T-helper 1 cell treated with Interleukin-12 subunit alpha and Interleukin-12 subunit beta and Interleukin-4 antibody, amounts not matched to agents 30 μg/mL and 1 μg/mL, for 36 hours (primary cell): Measurements from ENCODE around the gene C20orf96.
"Not testable (repeated sequence)": the region's sequence is repeated elsewhere in the genome, so short reads cannot be mapped to it uniquely, and the experiment has no call there.

Experiments
- H3K27ac Mint-ChIP-seq: one replicate; pipeline ENCODE4 v1.8.0; 2021; ENCODE audit warnings: mild to moderate bottlenecking, mixed read lengths
- H3K27me3 Mint-ChIP-seq: one replicate; pipeline ENCODE4 v1.8.0; 2021; ENCODE audit warnings: low read depth, mixed read lengths
- H3K36me3 Mint-ChIP-seq: one replicate; pipeline ENCODE4 v1.8.0; 2021; ENCODE audit warnings: low read depth, mixed read lengths
- H3K4me1 Mint-ChIP-seq: one replicate; pipeline ENCODE4 v1.8.0; 2021; ENCODE audit warnings: low read depth, mixed read lengths
- H3K4me3 Mint-ChIP-seq: one replicate; pipeline ENCODE4 v1.8.0; 2021; ENCODE audit warnings: mild to moderate bottlenecking, moderate library complexity, mixed read lengths
- H3K9me3 Mint-ChIP-seq: one replicate; pipeline ENCODE4 v1.8.0; 2021; ENCODE audit warnings: mixed read lengths

C20orf96 gene, protein sequence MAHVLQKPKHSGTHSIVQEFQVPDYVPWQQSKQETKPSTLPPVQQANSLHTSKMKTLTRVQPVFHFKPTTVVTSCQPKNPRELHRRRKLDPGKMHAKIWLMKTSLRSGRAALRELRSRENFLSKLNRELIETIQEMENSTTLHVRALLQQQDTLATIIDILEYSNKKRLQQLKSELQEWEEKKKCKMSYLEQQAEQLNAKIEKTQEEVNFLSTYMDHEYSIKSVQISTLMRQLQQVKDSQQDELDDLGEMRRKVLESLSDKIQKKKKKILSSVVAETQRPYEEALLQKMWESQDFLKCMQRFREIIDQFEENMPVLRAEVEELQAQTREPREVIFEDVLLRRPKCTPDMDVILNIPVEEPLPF

GRCh38 chr20:290084-290831, at the start of gene C20orf96:
C20orf96 (minus strand) TSS chr20:290750; CDS start chr20:290610, 140 bp downstream.
- no peak within 1 kb of the TSS for H3K4me3 Mint-ChIP-seq
- H3K9me3 Mint-ChIP-seq, result no peaks in the 10 kb centered on the region
- peak within 1 kb of the TSS; percentile 72 for H3K27ac Mint-ChIP-seq

DNA sequence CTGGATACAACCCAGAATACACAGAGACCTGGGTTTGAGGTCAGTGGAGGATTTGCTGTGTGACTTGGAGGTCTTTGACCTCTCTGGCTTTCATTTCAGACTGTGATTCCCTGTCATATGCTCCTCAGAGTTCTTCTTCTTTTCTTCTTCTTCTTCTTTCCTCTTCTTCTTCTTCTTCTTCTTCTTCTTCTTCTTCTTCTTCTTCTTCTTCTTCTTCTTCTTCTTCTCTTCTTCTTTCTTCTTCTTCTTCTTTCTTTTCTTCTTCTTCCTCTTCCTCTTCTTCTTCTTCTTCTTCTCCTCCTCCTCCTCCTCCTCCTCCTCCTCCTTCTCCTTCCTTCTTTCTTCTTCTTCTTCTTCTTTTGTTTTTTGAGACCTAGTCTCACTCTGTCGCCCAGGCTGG, 45.5 kb upstream of the C20orf96 start:
- H3K4me3 Mint-ChIP-seq, H3K36me3 Mint-ChIP-seq, H3K27ac Mint-ChIP-seq, H3K4me1 Mint-ChIP-seq, H3K9me3 Mint-ChIP-seq, H3K27me3 Mint-ChIP-seq: not testable (repeated sequence)

More at GRCh38 chr20:290084-290831, at the start of gene C20orf96:
- no peaks in the 10 kb centered on the region for H3K27me3 Mint-ChIP-seq
- peaks cover 2% of the 10 kb centered on the region for H3K36me3 Mint-ChIP-seq
- H3K4me1 Mint-ChIP-seq, result peaks cover 19% of the 10 kb centered on the region

DNA sequence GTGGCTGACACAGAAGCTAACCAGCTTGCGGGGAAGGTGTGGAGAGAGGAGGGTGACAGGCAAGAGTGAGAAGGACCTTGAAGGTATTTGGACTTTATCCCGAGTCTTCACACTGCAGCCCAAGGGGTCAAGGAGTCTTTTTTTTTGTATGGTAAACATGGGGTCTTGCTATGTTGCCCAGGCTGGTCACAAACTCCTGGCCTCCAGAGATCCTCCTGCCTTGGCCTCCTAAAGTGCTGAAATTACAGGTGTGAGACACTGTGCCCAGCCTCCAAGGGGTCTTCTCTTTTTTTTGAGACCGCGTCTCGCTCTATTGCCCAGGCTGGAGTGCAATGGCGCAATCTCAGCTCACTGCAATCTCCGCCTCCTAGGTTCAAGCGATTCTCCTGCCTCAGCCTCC, 44.0 kb upstream of the C20orf96 start:
- H3K9me3 Mint-ChIP-seq, result no peaks in the 10 kb centered on the region
- no peaks in the 10 kb centered on the region for H3K36me3 Mint-ChIP-seq
- H3K27ac Mint-ChIP-seq, result no peak overlapping the region
- H3K4me1 Mint-ChIP-seq, result peaks cover 4% of the 10 kb centered on the region
- H3K27me3 Mint-ChIP-seq, result no peaks in the 10 kb centered on the region
- no peak overlapping the region for H3K4me3 Mint-ChIP-seq

- no peak overlapping the region for H3K4me3 Mint-ChIP-seq
- no peaks in the 10 kb centered on the region for H3K36me3 Mint-ChIP-seq
- no peaks in the 10 kb centered on the region for H3K9me3 Mint-ChIP-seq
- H3K27me3 Mint-ChIP-seq, result no peaks in the 10 kb centered on the region
- H3K27ac Mint-ChIP-seq, result no peak overlapping the region
- peaks cover 6% of the 10 kb centered on the region for H3K4me1 Mint-ChIP-seq
Measured at GRCh38 chr20:330233-331149, 39.9 kb upstream of the C20orf96 start.

DNA sequence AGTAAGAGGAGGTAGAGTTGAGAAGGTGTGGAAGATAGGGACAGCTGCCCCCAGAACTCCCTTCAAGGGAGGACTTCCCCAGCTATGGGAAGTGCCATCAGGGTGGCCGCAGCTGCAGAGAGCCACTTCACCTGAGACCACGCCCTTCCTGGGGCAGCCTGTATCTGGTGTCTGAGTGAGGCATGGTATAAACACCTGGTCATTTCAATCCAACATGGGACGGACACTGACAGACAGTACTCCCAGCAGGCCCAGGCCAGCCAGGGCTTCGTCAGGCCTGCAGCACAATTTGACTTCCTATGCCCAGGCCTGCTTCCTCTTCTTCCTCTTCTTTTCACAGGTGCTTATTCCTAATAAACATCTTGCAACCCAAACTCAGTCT, 39.3 kb upstream of the C20orf96 start:
- no peak overlapping the region for H3K4me3 Mint-ChIP-seq
- no peak overlapping the region for H3K27ac Mint-ChIP-seq
- no peaks in the 10 kb centered on the region for H3K9me3 Mint-ChIP-seq
- H3K36me3 Mint-ChIP-seq, result no peaks in the 10 kb centered on the region
- H3K4me1 Mint-ChIP-seq, result peaks cover 9% of the 10 kb centered on the region
- no peaks in the 10 kb centered on the region for H3K27me3 Mint-ChIP-seq

- Mint-ChIP-seq H3K27ac (peak overlapping the region; percentile 12), H3K4me1 (peaks cover 13% of the 10 kb centered on the region), H3K9me3 (no peaks in the 10 kb centered on the region), H3K27me3 (no peaks in the 10 kb centered on the region), H3K4me3 (no peak overlapping the region), H3K36me3 (no peaks in the 10 kb centered on the region)
Measured at GRCh38 chr20:328975-329695, 38.6 kb upstream of the C20orf96 start.

DNA sequence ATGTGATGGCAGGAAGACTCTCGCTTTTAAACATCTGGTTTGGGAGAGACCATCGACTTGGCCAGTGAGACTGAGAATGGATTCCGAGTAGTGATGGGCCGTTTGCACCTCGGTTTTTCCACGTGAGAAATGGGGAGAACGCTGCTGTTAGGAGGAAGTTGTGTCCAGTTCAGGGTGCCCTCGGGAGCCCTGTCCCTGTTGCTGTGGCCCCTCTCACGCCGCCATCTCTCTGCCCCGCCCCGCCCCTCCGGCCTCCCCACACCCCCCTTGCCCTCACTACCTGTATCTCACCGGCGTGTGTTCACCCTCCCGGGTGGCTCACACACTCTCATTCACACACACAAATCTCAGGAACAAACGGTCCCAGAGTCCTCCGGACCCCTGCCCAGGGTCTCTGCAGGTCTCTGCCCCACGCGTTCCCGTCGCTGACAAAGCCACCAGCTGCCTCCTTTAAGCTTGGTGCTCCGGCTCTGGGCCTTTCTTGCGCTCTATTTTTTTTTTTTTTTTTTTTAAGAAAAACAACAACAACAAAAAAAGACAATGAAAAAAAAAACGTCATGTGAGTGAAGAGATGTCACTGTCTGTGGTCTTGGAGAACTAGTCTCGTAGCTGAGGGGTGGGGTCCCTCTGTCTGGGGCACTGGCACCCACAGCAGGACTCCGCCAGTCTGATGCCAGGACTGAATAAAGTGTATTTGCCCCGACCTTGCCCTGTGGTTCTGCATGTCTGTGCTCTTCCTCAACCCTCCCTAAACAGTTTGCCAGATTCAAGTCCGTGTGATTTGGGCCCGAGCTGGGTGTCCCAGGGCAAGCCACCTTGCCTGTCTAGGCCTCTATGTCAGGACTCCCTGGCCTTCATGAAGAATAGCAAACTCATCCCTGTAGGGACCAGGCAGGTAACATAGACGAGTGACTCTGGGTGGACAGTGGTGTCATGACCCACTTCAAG, 37.8 kb upstream of the C20orf96 start:
- peaks cover 13% of the 10 kb centered on the region for H3K4me1 Mint-ChIP-seq
- peak overlapping the region; percentile 72 for H3K4me3 Mint-ChIP-seq
- H3K27me3 Mint-ChIP-seq, result no peaks in the 10 kb centered on the region
- H3K9me3 Mint-ChIP-seq, result no peaks in the 10 kb centered on the region
- H3K27ac Mint-ChIP-seq, result peak overlapping the region; percentile 22
- no peaks in the 10 kb centered on the region for H3K36me3 Mint-ChIP-seq

GRCh38 chr20:327186-328026, 36.9 kb upstream of the C20orf96 start:
- Mint-ChIP-seq H3K9me3 (no peaks in the 10 kb centered on the region), H3K4me1 (peaks cover 13% of the 10 kb centered on the region), H3K4me3 (peak overlapping the region; percentile 73), H3K36me3 (no peaks in the 10 kb centered on the region), H3K27me3 (no peaks in the 10 kb centered on the region), H3K27ac (no peak overlapping the region)

GRCh38 chr20:326645-327185, 36.2 kb upstream of the C20orf96 start:
- Mint-ChIP-seq H3K4me1 (peaks cover 13% of the 10 kb centered on the region), H3K27ac (no peak overlapping the region), H3K36me3 (no peaks in the 10 kb centered on the region), H3K27me3 (no peaks in the 10 kb centered on the region), H3K4me3 (peak overlapping the region; percentile 73), H3K9me3 (no peaks in the 10 kb centered on the region)

- no peaks in the 10 kb centered on the region for H3K27me3 Mint-ChIP-seq
Measured at GRCh38 chr20:325889-326644, 35.5 kb upstream of the C20orf96 start.

DNA sequence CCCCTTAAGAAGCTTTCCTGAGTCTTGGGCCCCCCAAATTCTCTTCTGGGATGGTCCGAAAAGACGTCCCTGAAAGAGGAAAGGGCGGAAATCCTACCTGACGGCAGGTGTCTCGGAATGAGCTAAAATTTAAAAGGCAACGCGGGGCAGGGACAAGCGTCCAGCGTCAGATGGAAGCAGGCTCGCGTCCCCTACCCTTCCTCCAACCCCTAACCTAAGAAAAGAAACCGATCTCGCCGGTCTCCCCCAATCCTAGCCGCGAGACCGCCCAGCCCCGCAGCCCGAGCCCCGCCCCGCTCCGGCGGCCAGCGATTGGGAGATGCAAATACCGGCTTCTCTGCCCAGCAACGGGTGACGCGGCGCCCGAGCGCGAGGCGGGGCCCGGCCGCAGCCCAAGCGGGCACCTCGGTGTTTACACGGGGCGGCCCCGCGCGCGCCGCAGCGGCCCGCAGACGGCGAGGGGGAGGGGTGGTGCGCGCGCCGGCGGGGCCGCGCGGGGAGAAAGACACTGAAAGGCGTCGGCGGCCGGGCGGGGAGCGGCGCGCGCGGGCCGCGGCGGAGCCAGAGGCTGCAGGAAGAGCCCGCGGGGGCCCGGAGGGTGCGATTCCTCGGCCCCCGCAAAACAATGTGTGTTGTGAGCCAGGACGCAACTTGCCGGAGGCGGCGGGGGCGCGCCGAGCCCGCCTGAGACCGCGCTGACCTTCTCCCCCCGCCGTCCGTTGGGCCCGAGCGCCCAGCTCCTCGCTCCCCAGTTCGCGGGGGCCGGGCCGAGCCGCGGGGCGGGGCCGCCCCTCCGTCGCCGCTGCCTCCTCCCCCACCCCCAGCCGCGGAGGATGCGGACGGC, 34.7 kb upstream of the C20orf96 start, which contains the start of gene SOX12:
Gene SOX12, plus strand, starts transcription at position 508 of the 844 bp plus-strand sequence. CDS start 373 bp downstream, outside the sequence.
- Mint-ChIP-seq H3K27ac (peak within 1 kb of the TSS; percentile 72), H3K36me3 (peaks cover under 1% of the 10 kb centered on the region), H3K4me1 (peaks cover 10% of the 10 kb centered on the region), H3K4me3 (peak within 1 kb of the TSS; percentile 86), H3K27me3 (peaks cover 5% of the 10 kb centered on the region), H3K9me3 (no peaks in the 10 kb centered on the region)

More at GRCh38 chr20:325889-326644, 35.5 kb upstream of the C20orf96 start:
- Mint-ChIP-seq H3K27ac (no peak overlapping the region), H3K36me3 (no peaks in the 10 kb centered on the region), H3K9me3 (no peaks in the 10 kb centered on the region), H3K4me3 (peak overlapping the region; percentile 76), H3K4me1 (peaks cover 13% of the 10 kb centered on the region)
